GM19351 (cell line): ENCODE results near the gene TMEM140.
"Not testable (repeated sequence)": the region's sequence is repeated elsewhere in the genome, so short reads cannot be mapped to it uniquely, and the experiment has no call there.

Experiments
- ATAC-seq: cut with Tn5 transposase; IDR thresholded peaks from one replicate; pipeline ENCODE4 v1.9.1; 2021; ENCODE audit warnings: mild to moderate bottlenecking, moderate library complexity; ENCODE audit not compliant: unreplicated experiment

TMEM140 gene

DNA sequence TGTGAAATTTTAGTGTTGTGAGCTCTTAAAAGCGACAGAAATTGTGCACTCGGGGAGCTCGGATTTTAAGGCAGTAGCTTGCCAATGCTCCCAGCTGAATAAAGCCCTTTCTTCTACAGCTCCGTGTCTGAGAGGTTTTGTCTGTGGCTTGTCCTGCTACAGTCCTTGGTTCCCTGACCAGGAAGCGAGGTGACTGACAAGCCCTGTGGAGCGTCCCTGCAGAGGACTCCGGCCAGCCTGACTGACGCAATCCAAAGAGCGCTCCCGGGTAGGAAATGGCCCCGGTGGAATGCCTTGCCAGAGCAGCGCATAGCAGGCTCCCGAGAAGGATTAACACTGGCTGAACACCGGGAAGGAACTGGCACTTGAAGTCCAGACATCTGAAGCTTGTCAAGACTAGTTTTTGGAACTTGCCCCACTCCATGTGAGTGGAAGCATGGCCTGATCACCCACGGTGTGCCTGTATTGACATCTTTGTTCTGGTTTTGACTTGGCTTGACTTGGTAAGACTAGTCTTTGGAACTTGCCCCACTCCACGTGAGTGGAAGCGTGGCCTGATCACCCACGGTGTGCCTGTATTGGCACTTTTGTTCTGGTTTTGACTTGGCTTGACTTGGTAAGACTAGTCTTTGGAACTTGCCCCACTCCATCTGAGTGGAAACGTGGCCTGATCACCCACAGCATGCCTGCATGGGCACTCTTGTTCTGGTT lies 23.9 kb downstream of the TMEM140 start:
- ATAC-seq, result not testable (repeated sequence)

DNA sequence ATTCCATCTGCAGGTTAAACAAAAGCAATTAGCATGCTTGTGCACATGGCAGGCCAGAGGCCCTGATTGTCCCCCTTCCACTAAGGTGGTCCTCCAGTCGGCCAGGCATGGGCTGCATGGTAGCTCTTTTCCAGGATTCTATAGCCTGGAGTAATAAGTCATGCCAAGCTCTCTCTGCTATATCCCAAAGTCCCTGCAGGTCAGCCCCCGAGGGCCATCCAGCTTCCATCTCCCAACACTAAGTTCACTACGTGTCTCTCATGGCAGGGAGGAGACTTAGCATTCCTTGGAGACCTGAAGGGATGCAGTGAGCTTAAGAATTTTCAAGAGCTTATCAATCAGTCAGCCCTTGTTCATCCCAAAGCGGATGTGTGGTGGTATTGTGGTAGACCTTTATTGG lies 26.0 kb downstream of the TMEM140 start:
- not testable (repeated sequence) for ATAC-seq

DNA sequence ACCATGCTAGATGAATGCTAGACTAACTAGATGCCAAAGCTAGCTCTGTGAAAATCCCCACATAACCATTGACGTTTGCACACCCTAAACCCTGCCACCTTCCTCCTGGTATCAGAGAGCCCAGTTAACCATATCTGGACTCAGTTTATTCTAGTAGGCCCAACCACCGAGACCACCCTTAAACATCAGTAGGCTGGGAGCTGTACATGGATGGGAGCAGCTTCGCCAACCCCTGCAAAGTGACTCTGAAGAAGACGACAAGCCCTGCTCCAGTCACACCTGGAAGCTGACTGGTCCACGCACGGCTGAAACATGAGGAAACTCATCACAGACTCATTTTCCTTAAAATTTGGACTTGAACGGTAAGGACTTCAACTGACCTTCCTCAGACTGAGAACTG lies 27.1 kb downstream of the TMEM140 start:
- no peak for ATAC-seq

DNA sequence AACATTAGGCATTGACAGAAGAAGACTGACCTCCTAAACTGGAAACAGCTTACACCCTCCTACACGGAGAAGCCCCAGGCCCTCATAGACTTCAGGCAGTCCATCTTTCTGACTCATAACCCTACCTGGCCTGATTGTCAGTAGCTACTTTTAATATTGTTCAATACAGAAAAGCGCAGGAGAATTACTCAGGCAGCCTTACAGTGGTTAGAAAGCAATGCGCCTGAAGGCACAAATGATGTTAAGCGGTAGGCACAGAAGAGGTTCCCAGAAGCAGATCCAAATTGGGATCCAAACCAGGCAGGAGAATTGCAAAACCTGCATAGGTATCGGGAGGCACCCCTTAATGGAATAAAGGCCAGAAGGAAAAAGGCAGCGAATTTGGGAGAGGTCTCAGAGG lies 28.1 kb downstream of the TMEM140 start:
- ATAC-seq, result no peak

DNA sequence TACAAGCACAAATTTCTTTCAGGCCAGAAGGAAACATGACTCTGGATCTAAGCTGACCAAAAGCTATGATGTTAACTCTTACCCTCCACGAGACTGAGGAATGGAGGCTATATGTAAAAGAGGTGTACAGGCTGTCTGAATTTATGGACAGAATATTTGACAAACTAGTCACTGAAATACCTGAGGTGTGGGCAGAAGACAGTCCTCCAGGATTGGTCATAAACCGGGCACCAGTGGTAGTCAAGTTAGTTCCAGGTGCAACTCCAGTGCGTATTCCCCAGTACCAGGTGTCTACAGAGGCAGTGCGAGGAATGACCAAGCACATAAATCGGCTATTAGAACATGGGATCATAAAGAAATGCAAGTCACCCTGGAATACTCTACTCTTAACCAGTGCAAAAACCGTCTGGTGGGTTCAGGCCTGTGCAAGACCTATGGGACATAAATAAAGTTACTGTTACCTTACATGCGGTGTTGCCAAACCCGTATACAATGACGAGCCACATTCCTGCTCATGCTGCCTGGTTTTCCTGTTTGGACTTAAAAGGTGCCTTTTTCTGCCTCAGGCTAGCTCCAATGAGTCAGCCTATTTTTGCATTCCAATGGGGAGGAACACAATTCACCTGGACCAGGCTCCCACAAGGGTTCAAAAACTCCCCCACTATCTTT lies 29.3 kb downstream of the TMEM140 start:
- no peak for ATAC-seq

DNA sequence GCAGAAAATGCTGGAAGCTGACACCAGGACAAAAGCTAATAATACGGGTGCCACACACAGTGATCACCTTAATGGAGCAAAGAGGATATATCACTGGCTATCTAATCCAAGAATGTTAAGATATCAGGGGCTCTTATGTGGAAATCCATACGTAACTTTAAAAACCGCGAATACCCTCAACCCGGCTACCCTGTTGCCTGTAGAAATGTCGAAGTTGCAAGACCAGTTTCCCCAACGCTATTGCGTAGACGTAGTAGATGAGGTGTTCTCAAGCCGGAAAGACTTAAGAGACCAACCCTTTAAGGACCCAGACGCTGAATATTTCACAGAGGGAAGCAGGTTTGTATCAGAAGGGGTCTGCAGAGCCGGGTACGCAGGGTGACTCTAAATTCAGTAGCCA lies 30.5 kb downstream of the TMEM140 start:
- ATAC-seq, result no peak

DNA sequence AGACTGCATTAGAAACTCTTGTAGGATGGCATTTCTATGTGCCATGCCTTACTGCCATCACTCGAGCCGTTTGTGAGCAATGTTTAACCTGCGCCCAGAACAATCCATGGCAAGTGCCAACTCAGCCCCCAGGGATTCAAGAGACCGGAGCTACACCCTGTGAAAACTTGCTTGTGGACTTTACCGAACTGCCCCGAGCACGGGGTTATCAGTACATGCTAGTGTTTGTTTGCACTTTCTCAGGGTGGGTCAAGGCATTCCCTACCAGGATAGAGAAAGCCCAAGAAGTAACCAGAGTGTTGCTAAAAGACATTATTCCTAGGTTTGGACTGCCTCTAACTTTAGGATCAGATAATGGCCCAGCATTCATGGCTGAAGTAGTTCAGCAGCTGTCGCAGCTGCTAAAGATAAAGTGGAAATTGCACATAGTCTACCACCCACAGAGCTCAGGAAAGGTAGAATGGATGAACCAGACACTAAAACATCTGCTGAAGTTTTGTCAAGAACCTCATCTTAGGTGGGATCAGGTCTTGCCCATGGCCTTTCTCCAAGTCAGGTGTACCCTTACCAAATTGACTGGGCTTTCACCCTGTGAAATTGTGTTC lies 31.6 kb downstream of the TMEM140 start:
- no peak for ATAC-seq

DNA sequence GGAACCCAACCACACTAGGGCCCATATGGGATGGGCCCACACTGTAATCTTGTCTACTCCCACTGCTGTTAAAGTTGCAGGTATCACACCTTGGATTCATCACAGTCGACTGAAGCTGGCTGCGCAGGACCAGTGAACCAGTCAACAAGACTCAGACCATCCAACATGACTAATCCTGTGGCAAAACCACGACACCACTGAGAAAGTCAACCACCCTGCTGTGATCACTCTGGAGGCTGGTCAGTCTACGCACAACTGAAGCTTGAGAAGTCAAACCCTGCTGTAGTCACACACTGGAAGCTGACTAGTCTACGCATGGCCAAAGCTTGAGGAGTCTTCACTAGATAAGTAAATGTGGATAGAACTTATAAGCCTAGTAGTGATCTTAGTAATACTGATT lies 32.2 kb downstream of the TMEM140 start:
- no peak for ATAC-seq

DNA sequence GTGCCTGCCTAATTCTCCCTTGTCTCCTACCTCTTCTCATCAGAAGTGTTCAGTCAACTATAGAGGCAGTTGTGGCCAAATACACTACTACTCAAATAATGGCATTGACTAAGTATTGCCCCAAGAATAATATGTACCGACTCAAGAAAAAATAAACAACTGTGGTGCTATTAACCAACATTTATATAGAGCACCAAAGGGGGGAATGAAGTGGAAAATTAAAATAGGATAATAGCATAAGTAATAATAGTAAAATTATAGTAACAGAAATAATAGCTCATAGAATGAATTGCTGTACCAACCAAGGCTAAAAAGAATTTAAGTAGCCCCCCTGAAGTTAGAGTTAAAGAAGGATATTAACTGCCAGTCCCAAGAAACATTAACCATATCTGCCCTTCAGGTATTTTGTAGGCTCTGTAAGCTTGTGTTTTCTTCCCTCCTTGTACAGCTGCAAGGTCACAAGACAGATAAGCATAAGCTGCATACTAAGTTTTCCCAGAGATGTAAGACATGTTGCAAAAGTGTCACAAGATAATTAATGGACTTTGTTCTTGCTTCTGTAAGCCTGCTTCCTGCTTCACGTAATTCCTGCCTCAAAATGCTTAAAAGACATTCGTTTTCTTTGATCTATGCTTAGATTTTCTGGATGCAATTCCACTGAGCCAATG lies 33.5 kb downstream of the TMEM140 start:
- ATAC-seq, result no peak

DNA sequence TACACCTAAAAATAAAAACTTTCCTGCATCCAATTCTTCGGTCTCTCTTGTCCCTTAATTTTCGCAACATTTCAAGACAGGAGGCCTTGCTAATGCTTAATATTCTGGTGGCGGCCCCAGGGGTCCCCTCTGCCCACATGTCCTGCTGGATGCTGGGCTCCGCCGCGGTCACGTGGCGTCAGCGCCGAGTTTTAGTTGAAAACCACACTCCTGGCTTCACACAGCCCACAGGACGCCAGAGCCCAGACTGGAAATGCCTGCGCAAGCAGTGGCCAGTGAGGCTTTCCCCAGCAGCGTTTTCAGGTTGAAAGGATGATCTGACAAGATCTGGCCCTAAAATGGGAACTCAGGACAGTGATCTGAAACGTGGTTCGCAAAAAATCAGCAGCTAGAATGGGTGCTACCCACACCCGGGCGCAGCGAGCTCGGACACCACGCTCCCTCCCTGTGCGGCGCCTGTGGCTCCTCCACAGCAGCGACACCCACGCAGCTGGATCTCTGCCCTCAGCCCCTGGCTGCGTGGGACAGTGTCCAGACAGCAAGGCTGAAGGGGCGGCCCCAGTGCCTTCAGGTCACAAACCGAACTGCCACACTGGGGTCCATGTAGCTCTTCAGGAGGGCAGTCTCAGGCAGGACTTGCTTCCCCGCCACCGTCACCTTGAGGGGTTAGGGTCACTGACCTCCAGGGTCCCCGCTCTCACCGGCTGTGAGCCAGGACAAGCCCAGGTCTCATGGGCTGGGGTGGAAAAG lies 34.2 kb downstream of the TMEM140 start:
- no peak for ATAC-seq

DNA sequence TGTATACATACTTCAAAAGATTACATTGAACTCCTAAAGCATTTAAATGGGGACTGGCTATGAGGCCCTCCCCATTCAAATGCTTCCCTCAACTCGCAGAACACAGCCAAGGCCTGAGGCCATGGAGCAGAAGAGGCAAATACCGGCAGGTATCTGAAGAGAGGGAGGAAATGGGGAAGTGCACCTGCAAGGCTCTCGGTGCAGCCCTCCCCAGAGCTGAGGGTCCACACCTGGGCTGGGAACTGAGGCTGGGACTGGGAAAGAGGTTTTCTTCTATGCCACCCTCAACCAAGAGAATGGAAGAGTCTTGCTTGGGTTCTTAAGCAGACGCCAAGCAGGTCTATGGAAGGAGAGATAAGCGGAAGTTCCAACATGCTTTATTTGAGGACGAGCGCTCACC lies 35.6 kb downstream of the TMEM140 start:
- no peak for ATAC-seq

DNA sequence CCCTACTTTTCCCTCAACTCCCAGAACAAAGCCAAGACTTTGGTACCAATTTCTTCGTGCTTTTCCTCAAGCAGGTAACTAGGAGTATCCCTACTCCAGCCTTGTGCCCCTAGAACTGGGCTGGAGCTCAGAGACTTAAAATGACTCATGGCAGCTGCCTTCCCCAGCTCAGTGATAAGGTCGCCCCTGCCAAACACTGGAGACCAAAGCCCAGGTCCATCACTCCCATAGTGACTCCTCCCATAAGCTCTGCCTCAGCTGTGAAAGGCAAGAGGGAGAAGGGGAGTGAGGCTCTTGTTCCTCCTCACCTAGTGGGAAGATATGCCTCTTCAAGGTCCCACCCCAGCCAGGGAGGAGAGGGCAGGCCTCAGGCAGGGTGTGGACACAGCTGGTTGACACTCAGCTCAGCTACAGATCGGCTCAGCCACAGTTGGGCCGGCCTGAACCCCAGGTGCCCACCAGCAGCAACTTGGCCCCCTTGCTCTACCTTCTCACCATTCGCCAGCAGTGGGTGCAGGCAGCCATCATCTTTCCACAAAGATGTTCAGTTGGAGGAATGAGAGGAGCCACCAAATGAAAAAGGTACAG lies 36.5 kb downstream of the TMEM140 start:
- no peak for ATAC-seq

DNA sequence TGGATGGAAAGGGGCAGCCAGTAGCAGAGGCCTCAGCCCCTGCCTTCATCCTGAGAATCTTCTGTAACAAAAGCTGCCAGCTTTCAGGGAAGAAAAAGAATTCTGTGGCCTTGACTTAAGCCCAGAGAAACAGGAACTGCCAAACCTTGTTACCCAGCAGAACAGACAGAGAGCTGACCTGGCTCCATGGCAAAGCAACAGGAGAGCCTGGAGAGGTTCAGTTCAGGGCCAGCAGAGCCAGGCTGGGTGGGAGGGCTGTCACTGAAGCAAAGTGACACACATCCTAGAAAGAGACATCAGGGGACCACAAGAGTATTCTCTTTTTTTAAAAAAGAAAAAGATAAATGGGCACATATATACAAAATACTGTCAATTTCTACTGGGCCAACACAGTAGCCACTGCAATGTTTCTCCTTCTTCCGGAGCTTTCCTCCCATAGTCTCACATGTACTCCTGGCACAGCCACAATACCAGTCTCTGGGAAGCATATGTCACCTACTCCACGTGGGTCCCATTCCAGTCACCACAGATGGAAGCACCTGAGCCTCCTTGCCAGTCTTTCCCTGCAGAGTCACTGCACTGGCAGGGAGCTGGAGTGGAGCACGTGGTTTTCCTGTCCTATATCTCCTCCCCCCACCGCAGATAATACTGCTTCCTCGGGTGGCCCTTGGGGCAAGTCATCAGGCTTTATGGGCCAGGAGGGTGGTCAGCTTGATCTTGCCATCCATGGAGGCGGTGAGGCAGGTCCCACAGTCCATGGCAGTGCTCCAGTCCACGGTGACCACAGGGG lies 37.8 kb downstream of the TMEM140 start:
- ATAC-seq, result no peak

DNA sequence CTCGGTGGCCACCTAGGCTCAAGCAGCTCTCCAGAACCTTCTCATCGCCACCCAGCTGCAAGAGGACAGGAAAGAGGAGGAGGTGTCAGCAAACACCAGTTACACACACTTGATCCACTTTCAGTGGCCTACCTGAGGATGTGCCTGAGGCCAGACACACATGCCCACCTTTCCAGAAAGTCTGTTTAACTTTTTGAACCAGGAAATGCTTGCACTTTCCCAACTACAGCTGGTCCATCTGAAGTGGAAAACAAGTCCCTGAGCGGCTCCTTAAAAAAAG lies 38.3 kb downstream of the TMEM140 start:
- no peak for ATAC-seq

DNA sequence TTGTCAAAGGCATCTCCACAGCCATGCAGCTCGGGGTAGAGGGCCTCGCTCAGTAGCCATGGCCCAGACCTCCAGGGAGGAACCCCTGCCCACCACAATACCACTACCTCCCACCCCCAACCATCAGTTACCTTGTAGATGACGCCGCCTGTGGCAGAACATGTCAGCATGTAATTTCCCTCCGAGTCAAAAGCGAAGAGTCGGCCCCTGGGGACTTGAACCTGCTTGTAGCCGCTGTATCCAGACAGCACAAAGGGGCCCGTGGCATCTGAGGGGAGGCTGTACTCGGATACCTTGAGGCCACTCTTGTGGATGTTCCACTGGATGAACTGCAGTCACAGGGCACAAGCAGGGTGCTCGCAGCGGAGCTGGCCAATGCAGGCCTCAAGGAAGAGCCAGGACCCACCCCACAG lies 39.0 kb downstream of the TMEM140 start:
- peak; percentile 71 for ATAC-seq

DNA sequence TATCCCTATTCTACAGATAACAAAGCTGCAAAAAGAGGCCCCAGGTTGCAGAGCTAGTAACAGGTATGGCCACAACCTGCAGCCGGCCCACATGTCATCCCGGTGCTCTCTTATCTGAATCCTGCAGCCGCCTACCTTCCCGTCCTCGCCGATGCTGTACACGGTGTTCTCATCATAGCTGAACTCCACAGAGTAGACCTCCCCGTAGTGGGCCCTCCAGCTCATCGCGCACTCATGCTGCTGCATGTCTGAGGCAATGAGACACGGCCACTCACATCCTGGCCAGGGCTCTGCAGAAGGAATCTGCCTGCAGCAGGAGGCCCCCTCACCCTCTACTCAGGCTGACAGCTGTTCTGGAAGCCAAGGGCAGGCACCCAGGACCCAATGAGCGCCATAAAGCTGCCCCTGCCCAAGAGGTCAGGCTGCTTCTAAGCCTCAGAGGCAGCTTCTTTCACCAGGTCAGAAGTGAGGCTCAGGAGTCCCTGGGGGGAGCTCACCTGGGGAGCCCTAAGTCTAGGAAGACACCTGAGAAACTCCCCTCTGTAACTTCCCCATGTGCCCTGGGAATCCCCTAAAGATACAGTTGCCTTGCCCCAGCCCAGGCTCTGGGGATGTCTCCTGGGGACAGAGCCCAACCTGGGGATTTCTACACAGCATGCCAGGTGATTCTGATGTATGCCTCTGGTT lies 40.6 kb downstream of the TMEM140 start:
- ATAC-seq, result peak; percentile 35

DNA sequence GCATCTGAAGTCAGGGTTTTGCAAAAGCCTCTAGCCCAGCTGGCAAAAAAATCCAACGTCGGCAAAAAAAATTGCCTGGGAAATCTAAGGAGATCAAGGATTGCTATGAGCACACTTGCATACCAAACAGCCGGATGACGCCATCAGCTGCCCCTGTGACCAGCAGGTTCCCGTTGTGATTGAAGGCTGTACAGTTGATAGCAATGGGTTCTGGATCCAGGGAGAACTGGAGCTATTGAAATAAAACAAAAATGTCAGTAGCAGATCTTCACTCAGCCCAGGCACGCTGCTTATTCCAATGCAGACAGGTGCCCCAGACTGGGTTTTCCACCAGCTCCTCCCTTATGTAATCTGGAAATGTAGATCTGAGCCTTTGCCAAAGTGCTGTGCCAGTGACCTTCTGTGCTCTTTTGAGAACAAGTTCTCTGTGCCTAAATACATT lies 41.4 kb downstream of the TMEM140 start:
- no peak for ATAC-seq

DNA sequence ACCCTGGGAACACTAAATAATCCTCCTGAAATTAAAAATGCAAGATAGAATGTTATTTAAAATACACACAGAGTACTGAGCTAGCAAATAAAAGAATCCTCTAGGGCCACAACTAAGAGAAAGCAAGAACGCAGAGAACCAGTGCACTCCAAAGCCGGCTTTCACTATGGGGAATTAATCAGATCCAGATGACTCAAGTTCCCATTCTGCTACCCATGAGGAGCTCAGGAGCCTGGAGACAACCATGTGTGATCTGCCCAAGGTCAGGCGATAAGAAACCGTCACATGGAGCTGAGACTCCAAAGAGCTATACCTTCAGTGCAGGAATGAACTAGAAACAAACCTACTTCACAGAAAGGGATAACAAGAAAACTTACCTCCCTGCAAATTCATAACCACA lies 42.1 kb downstream of the TMEM140 start:
- ATAC-seq, result no peak

DNA sequence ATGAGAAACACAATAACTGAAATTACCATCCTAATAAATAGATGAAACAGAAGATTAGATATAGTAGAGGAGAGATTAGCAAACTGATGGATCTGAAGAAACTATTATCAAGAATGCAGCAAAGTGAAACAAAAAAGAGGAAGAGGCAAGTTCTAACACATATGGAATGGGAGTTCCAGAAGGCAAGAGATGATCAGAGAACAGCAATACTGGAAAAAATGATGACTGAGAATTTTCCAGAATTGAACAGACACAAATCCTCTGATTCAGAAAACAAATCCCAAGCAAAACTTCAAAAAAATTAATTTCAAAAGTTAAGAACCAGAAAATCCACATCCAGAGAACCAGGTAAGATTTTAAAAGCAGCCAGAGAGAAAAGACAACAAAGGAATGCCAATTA lies 42.8 kb downstream of the TMEM140 start:
- no peak for ATAC-seq
